Stomach smooth muscle (tissue), 2 donors: ENCODE data around the gene ELP2.
A peak's percentile ranks its signal among the peaks of the same experiment; 100 is the strongest.

Source experiments
- H3K27ac ChIP-seq: one replicate; pipeline ENCODE4 v1.7.0; 2013; ENCODE audit warnings: mild to moderate bottlenecking, low read length, inconsistent platforms
- H3K27me3 ChIP-seq, 2 donors: one replicate each; pipeline ENCODE4 v1.7.0; 2013; ENCODE audit warnings: low read length in 2 of 2; ENCODE audit not compliant: insufficient read depth in 2 of 2, control insufficient read depth in 1 of 2
- H3K36me3 ChIP-seq, 2 donors: one replicate each; pipeline ENCODE4 v1.7.0; 2013; ENCODE audit warnings: low read length in 2 of 2; ENCODE audit not compliant: control insufficient read depth in 2 of 2, insufficient read depth in 2 of 2
- H3K4me1 ChIP-seq: one replicate; pipeline ENCODE4 v1.7.0; 2013; ENCODE audit warnings: low read length; ENCODE audit not compliant: control insufficient read depth, insufficient read depth
- H3K4me3 ChIP-seq, 2 donors: one replicate each; pipeline ENCODE4 v1.7.0; 2013; ENCODE audit warnings: low read length in 2 of 2
- H3K9ac ChIP-seq, 2 donors: one replicate each; pipeline ENCODE4 v1.7.0; 2013; ENCODE audit warnings: low read length in 2 of 2, mild to moderate bottlenecking in 1 of 2
- H3K9me3 ChIP-seq, 2 donors: one replicate each; pipeline ENCODE4 v1.7.0; 2013; ENCODE audit warnings: low read length in 2 of 2; ENCODE audit not compliant: control insufficient read depth in 2 of 2
- donor health status: healthy.
- donor health status: Pancreatic carcinoma.

The ELP2 gene

GRCh38 chr18:36177913-36178312 lies 48.2 kb downstream of the ELP2 start:
- Histone ChIP-seq H3K27ac (no peak overlapping the region), H3K36me3 (peaks cover 19 to 24% of the 10 kb centered on the region in 2 donors), H3K27me3 (no peaks in the 10 kb centered on the region), H3K4me3 (no peak overlapping the region), H3K9ac (no peak overlapping the region), H3K4me1 (peaks cover 4% of the 10 kb centered on the region), H3K9me3 (no peaks in the 10 kb centered on the region)

GRCh38 chr18:36179562-36180355 lies 50.1 kb downstream of the ELP2 start:
- H3K9me3 ChIP-seq = no peaks in the 10 kb centered on the region
- H3K4me1 ChIP-seq = peaks cover 4% of the 10 kb centered on the region
- H3K9ac ChIP-seq = peak overlapping the region; percentile 1 to 36
- peaks cover 16 to 18% of the 10 kb centered on the region in 2 donors for H3K36me3 ChIP-seq
- no peaks in the 10 kb centered on the region for H3K27me3 ChIP-seq
- H3K4me3 ChIP-seq = no peak overlapping the region
- H3K27ac ChIP-seq = peak overlapping the region; percentile 37

- Histone ChIP-seq H3K9me3 (no peaks in the 10 kb centered on the region), H3K27me3 (peaks cover 0 to 2% of the 10 kb centered on the region in 2 donors), H3K4me3 (no peak overlapping the region), H3K9ac (no peak overlapping the region), H3K27ac (no peak overlapping the region), H3K4me1 (peaks cover 7% of the 10 kb centered on the region), H3K36me3 (peaks cover 5 to 8% of the 10 kb centered on the region in 2 donors)
Observed at GRCh38 chr18:36181441-36181840, 51.7 kb downstream of the ELP2 start.

GRCh38 chr18:36181898-36182506 lies 52.3 kb downstream of the ELP2 start:
- peaks cover 10% of the 10 kb centered on the region for H3K4me1 ChIP-seq
- no peaks in the 10 kb centered on the region for H3K9me3 ChIP-seq
- H3K9ac ChIP-seq = no peak overlapping the region
- H3K4me3 ChIP-seq = no peak overlapping the region
- H3K27me3 ChIP-seq = peaks cover 0 to 2% of the 10 kb centered on the region in 2 donors
- H3K27ac ChIP-seq = no peak overlapping the region
- H3K36me3 ChIP-seq = peaks cover 3 to 4% of the 10 kb centered on the region in 2 donors

- H3K36me3 ChIP-seq = no peaks in the 10 kb centered on the region
- H3K4me3 ChIP-seq = no peak overlapping the region
- no peak overlapping the region for H3K27ac ChIP-seq
- H3K9me3 ChIP-seq = no peaks in the 10 kb centered on the region
- H3K9ac ChIP-seq = no peak overlapping the region
- peaks cover 0 to 4% of the 10 kb centered on the region in 2 donors for H3K27me3 ChIP-seq
- H3K4me1 ChIP-seq = peaks cover 14% of the 10 kb centered on the region
Observed at GRCh38 chr18:36183033-36183432, 53.3 kb downstream of the ELP2 start.

- no peaks in the 10 kb centered on the region for H3K36me3 ChIP-seq
- no peaks in the 10 kb centered on the region for H3K9me3 ChIP-seq
- H3K27me3 ChIP-seq = peaks cover 0 to 6% of the 10 kb centered on the region in 2 donors
- no peak overlapping the region for H3K9ac ChIP-seq
- peaks cover 14% of the 10 kb centered on the region for H3K4me1 ChIP-seq
- no peak overlapping the region for H3K27ac ChIP-seq
- no peak overlapping the region for H3K4me3 ChIP-seq
Observed at GRCh38 chr18:36183987-36184386, 54.3 kb downstream of the ELP2 start.

GRCh38 chr18:36185157-36185556 lies 55.5 kb downstream of the ELP2 start:
- Histone ChIP-seq H3K27me3 (peaks cover 0 to 6% of the 10 kb centered on the region in 2 donors), H3K36me3 (no peaks in the 10 kb centered on the region), H3K4me1 (peaks cover 10% of the 10 kb centered on the region), H3K9ac (no peak overlapping the region), H3K27ac (no peak overlapping the region), H3K4me3 (no peak overlapping the region), H3K9me3 (no peaks in the 10 kb centered on the region)

GRCh38 chr18:36185901-36186460 lies 56.3 kb downstream of the ELP2 start:
- H3K27me3 ChIP-seq = peaks cover 0 to 6% of the 10 kb centered on the region in 2 donors

GRCh38 chr18:36186461-36187192 lies 56.9 kb downstream of the ELP2 start:
- peaks cover 0 to 6% of the 10 kb centered on the region in 2 donors for H3K27me3 ChIP-seq
- H3K9me3 ChIP-seq = no peaks in the 10 kb centered on the region
- H3K4me3 ChIP-seq = peak overlapping the region; percentile 85 to 89
- H3K9ac ChIP-seq = peak overlapping the region; percentile 64 to 73
- H3K4me1 ChIP-seq = peaks cover 10% of the 10 kb centered on the region
- no peak overlapping the region for H3K27ac ChIP-seq
- no peaks in the 10 kb centered on the region for H3K36me3 ChIP-seq

More at GRCh38 chr18:36185901-36186460, 56.3 kb downstream of the ELP2 start:
- no peaks in the 10 kb centered on the region for H3K9me3 ChIP-seq
- no peaks in the 10 kb centered on the region for H3K36me3 ChIP-seq
- H3K4me1 ChIP-seq = peaks cover 10% of the 10 kb centered on the region
- no peak overlapping the region for H3K4me3 ChIP-seq
- no peak overlapping the region for H3K27ac ChIP-seq
- no peak overlapping the region for H3K9ac ChIP-seq

- no peaks in the 10 kb centered on the region for H3K9me3 ChIP-seq
- peaks cover 0 to 6% of the 10 kb centered on the region in 2 donors for H3K27me3 ChIP-seq
- H3K4me3 ChIP-seq = peak within 1 kb of the TSS; percentile 85 to 89
- peak within 1 kb of the TSS; percentile 64 to 73 for H3K9ac ChIP-seq
- H3K4me1 ChIP-seq = peaks cover 10% of the 10 kb centered on the region
- no peak within 1 kb of the TSS for H3K27ac ChIP-seq
- H3K36me3 ChIP-seq = no peaks in the 10 kb centered on the region
Observed at GRCh38 chr18:36187193-36187825, 57.6 kb downstream of the ELP2 start, which contains the start of gene MOCOS. Gene MOCOS (plus strand): TSS chr18:36187497. CDS start chr18:36187540, 43 bp downstream.
